OCI-LY7 (cell line): ENCODE results near the gene SLA2. TPM values are rescaled to one million over a fixed set of nuclear protein-coding genes. Genes with fewer than 3 reads are reported as not detected.

Experiments used
- BruUV-seq: library from RNA; stranded (reverse); fragments of 400-500 nt; replicated peaks from 2 replicates; lab custom pipeline; 2021; lab: Mats Ljungman, UMichigan
- CTCF ChIA-PET: fragments of 300-600 bp; sonication (Branson Sonifier 250); formaldehyde crosslinking; loops from one replicate; lab custom pipeline; 2022; ENCODE audit warnings: antibody characterized with exemption; ENCODE audit not compliant: unreplicated experiment; lab: Charles Lee
- POLR2A ChIA-PET: fragments of 300-600 bp; sonication (Branson Sonifier 250); formaldehyde crosslinking; loops from one replicate; lab custom pipeline; 2022; ENCODE audit warnings: antibody characterized with exemption; lab: Charles Lee
- DNase-seq: peaks from one replicate; pipeline ENCODE4 v3.0.0-alpha.2; 2015; ENCODE audit warnings: low spot score
- H2AFZ ChIP-seq: fragments of 200-600 bp; sonication (generic), shearing (Covaris generic); 2 replicates; pipeline ENCODE4 v1.6.1; 2014; ENCODE audit warnings: mild to moderate bottlenecking, antibody characterized with exemption, low read length, moderate library complexity
- H3K27ac ChIP-seq: fragments of 200-600 bp; sonication (generic); 2 replicates; pipeline ENCODE4 v1.5.1; 2014; ENCODE audit warnings: mixed run types, low read depth, mild to moderate bottlenecking, moderate library complexity, low read length, inconsistent platforms; ENCODE audit not compliant: poor library complexity, severe bottlenecking
- H3K36me3 ChIP-seq: fragments of 200-600 bp; sonication (generic); 2 replicates; pipeline ENCODE4 v1.6.1; 2014; ENCODE audit warnings: mild to moderate bottlenecking, antibody characterized with exemption, low read length, moderate library complexity, mixed read lengths; ENCODE audit not compliant: insufficient read depth
- H3K4me1 ChIP-seq: fragments of 200-600 bp; sonication (generic); 2 replicates; pipeline ENCODE4 v1.5.1; 2014; ENCODE audit warnings: mild to moderate bottlenecking, low read length; ENCODE audit not compliant: insufficient read depth, poor library complexity, severe bottlenecking
- H3K4me2 ChIP-seq: fragments of 200-600 bp; sonication (generic); 2 replicates; pipeline ENCODE4 v1.6.1; 2014; ENCODE audit warnings: mild to moderate bottlenecking, low read length
- H3K4me3 ChIP-seq: fragments of 200-600 bp; sonication (generic); 2 replicates; pipeline ENCODE4 v1.5.1; 2014; ENCODE audit warnings: mild to moderate bottlenecking, low read depth, low read length; ENCODE audit not compliant: poor library complexity, severe bottlenecking
- H3K79me2 ChIP-seq: fragments of 200-600 bp; sonication (generic); 2 replicates; pipeline ENCODE4 v1.6.1; 2016; ENCODE audit warnings: low read depth, mild to moderate bottlenecking, low read length, moderate library complexity, mixed read lengths; ENCODE audit not compliant: insufficient read depth
- H3K9me2 ChIP-seq: fragments of 200-600 bp; sonication (generic); 2 replicates; pipeline ENCODE4 v1.6.1; 2016; ENCODE audit warnings: mild to moderate bottlenecking, low read length, mixed read lengths; ENCODE audit not compliant: insufficient read depth
- H3K9me3 ChIP-seq: fragments of 200-600 bp; sonication (generic); 2 replicates; pipeline ENCODE4 v1.6.1; 2014; ENCODE audit warnings: mild to moderate bottlenecking, mixed run types, low read length, mixed read lengths
- H4K20me1 ChIP-seq: fragments of 200-600 bp; sonication (generic); 2 replicates; pipeline ENCODE4 v1.6.1; 2014; ENCODE audit warnings: mild to moderate bottlenecking, antibody characterized with exemption, low read length, moderate library complexity, mixed read lengths; ENCODE audit not compliant: insufficient read depth
- EZH2phosphoT487 ChIP-seq: fragments of 200-600 bp; sonication (generic); IDR thresholded peaks from 2 replicates; pipeline ENCODE4 v1.6.1; 2018; ENCODE audit warnings: low read depth, borderline replicate concordance, mild to moderate bottlenecking, mixed run types, antibody characterized with exemption, low read length, moderate library complexity, mixed read lengths
- intact Hi-C: fragments of 100-400 bp; cut with micrococcal nuclease; formaldehyde crosslinking; loops from one replicate; pipeline ENCODE4 v1.10.0; 2022; ENCODE audit not compliant: unreplicated experiment
- total RNA-seq, 2 experiments: library from RNA; depleted of rRNA in 1 of 2; stranded (reverse); fragments of >200 nt in 1 of 2; shearing (Covaris generic) in 1 of 2; gene quantifications; 2 replicates each; pipeline ENCODE4 v1.2.3, GENCODE V29; 2014 to 2022
- TF ChIP-seq, protein P1 (sequence below): fragments of 200-600 bp; sonication (generic); conservative IDR thresholded peaks from 2 replicates; pipeline ENCODE4 v1.5.1; 2014; ENCODE audit warnings: mild to moderate bottlenecking, antibody characterized with exemption, low read length, moderate library complexity, mixed read lengths

Gene SLA2
- total RNA-seq, 2 experiments from 2014 or later: 2.0 to 5.0 TPM

DNA sequence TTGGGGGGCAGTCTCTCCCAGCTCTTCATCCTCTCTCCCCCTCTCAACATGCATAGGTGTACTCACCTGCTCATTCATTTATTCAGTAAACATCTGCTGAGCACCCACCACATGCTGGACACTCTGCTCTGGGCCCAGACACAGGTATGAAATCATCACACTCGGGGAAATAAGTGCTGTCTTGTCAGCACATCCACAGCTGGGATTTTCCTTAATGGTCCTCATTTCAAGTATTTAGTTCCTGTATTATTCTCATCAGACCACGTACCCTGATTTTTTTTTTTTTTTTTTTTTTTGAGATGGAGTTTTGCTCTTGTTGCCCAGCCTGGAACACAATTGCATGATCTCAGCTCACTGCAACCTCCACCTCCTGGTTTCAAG lies 21.1 kb downstream of the SLA2 start:
- Histone ChIP-seq H2AFZ (no peak overlapping the region), H3K4me1 (peaks cover 7% of the 10 kb centered on the region), H3K27ac (no peak overlapping the region), H3K36me3 (no peaks in the 10 kb centered on the region), H3K79me2 (no peaks in the 10 kb centered on the region), H4K20me1 (no peaks in the 10 kb centered on the region), H3K4me3 (no peak overlapping the region), H3K4me2 (no peak overlapping the region), H3K9me2 (no peaks in the 10 kb centered on the region), H3K9me3 (no peaks in the 10 kb centered on the region)
- TF ChIP-seq EZH2phosphoT487: no peak
- TF ChIP-seq, protein P1, sequence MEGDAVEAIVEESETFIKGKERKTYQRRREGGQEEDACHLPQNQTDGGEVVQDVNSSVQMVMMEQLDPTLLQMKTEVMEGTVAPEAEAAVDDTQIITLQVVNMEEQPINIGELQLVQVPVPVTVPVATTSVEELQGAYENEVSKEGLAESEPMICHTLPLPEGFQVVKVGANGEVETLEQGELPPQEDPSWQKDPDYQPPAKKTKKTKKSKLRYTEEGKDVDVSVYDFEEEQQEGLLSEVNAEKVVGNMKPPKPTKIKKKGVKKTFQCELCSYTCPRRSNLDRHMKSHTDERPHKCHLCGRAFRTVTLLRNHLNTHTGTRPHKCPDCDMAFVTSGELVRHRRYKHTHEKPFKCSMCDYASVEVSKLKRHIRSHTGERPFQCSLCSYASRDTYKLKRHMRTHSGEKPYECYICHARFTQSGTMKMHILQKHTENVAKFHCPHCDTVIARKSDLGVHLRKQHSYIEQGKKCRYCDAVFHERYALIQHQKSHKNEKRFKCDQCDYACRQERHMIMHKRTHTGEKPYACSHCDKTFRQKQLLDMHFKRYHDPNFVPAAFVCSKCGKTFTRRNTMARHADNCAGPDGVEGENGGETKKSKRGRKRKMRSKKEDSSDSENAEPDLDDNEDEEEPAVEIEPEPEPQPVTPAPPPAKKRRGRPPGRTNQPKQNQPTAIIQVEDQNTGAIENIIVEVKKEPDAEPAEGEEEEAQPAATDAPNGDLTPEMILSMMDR: no peak
- BruUV-seq: no TSS peak
- ChIA-PET POLR2A (interaction anchor here (0.8 kb wide), 1 partner anchor 26 kb away, joined by 3 read pairs; no protein-coding TSS in a partner anchor), CTCF (no interaction called here)
- intact Hi-C loops: no loop called here
- DNase-seq: no peak

DNA sequence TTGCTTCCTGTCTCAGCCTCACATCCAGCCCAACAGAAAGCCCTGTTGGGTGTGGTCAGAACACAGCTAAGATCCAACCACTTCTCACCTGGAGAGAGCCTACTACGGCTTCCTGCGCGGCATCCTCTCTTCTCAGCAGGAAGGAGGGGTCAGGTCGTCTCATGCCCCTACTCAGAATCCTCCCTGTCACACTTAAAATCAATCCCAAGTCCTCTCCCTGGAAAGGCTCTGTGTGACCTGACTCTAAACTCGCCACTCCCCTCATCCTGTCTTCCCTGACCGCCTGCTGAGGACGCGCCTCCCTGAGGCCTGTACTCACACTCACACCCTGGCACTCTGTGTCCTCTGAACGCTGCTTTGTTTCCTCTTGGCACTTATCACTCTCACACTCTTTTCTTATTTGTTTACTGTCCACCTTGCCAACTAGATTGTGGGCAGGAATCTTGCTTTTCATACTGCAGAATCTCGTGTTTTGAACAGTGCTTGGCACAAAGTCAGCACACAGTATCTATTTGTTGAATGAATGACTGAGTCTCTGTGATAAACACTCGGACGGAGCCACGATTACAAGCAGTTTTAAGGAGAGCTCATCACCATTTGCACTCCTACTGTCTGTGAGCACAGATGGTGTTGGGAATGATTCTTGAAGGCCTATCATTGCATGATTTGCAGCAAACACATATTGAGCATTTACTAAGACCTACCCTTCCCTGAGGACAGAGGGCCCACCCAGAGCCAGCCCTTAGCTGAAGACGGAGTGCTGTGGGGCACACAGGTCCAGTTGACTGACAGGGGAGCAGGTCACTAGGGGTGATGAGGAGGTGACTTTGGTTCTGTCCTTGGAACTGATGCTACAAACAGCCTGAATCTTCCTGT lies 21.7 kb downstream of the SLA2 start:
- no peak overlapping the region for H3K4me2 ChIP-seq
- BruUV-seq: no TSS peak
- no peak overlapping the region for H2AFZ ChIP-seq
- peaks cover under 1% of the 10 kb centered on the region for H3K4me1 ChIP-seq
- intact Hi-C loops: no loop called here
- H3K9me3 ChIP-seq: no peaks in the 10 kb centered on the region
- no peak for DNase-seq
- CTCF ChIA-PET: no interaction called here
- H3K4me3 ChIP-seq: no peak overlapping the region
- TF ChIP-seq, protein P1: no peak
- no peak for TF ChIP-seq EZH2phosphoT487
- no peaks in the 10 kb centered on the region for H3K9me2 ChIP-seq
- no peaks in the 10 kb centered on the region for H3K36me3 ChIP-seq
- POLR2A ChIA-PET: interaction anchor here (0.5 to 0.8 kb wide), 2 partner anchors 27 to 767 kb away, joined by 3 read pairs; no protein-coding TSS in a partner anchor
- H3K27ac ChIP-seq: no peak overlapping the region
- H3K79me2 ChIP-seq: no peaks in the 10 kb centered on the region
- no peaks in the 10 kb centered on the region for H4K20me1 ChIP-seq

DNA sequence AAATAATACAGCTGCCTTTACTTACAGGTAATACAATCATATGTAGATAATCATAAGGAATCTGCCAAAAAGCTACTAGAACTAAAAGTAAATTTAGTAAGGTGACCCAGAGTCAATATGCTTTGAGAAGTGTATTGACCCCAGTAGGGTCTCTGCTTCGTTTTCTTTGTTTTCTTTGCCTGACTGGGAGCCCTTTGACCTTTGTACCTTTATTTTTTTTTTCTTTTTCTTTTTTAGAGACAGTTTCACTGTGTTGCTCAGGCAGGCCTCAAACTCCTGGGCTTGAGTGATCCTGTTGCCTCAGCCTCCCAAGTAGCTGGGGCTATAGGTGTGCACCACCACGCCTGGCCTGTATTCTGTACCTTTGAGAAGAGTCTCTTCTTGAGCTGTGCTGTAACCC lies 22.6 kb downstream of the SLA2 start:
- TF ChIP-seq, protein P1: no peak
- no peak for TF ChIP-seq EZH2phosphoT487
- H3K9me2 ChIP-seq: no peaks in the 10 kb centered on the region
- DNase-seq: no peak
- H3K9me3 ChIP-seq: no peaks in the 10 kb centered on the region
- no peak overlapping the region for H3K27ac ChIP-seq
- no TSS peak for BruUV-seq
- no peaks in the 10 kb centered on the region for H3K36me3 ChIP-seq
- CTCF ChIA-PET: no interaction called here
- intact Hi-C loops: no loop called here
- H3K4me1 ChIP-seq: no peaks in the 10 kb centered on the region
- no peaks in the 10 kb centered on the region for H3K79me2 ChIP-seq
- no peaks in the 10 kb centered on the region for H4K20me1 ChIP-seq
- no peak overlapping the region for H2AFZ ChIP-seq
- POLR2A ChIA-PET: interaction anchor here (0.6 to 0.7 kb wide), 2 partner anchors 10 to 253 kb away, joined by 3 to 9 read pairs; partner anchors contain the start of gene TLDC2
- no peak overlapping the region for H3K4me3 ChIP-seq
- H3K4me2 ChIP-seq: no peak overlapping the region
